Fibroblast of peridontal ligament (primary cell): ENCODE results near the gene RSPH6A.
A peak's percentile ranks its signal among the peaks of the same experiment; 100 is the strongest.

Source experiments
- DNase-seq: peaks from one replicate; pipeline ENCODE4 v3.0.0-alpha.2; 2010; ENCODE audit errors: extremely low read depth

RSPH6A gene

DNA sequence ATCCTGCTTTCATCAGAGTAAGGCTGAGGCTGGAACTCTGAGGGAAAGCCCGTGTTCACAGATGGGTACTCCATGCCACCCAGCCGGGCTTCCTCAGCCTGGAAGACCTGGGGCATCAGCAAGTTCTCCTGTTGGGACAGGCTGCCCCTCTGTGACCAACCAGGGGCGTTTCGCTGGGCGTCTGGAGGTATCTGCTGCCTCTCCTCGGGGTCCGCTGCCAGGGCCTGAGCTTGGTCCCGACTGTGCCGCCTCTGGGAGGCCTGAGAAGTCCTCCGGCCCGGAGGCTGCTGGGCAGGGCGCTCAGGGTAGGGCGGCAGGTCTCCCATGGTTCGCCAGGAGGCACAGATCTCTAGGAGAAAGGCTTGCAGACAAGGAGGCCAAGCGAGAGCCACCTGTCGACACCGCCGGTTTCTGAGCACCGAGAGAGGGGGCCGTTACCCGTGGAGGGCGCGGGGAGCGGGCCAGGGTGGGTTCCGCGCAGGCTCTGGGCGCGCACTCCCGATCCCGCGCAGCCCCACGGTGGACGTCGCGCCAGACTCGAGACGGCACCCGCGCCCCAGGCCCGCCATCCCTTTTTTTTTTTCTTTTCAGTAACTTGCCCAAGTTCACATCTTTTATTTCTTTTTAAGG is at the start of gene RSPH6A:
Gene RSPH6A (minus strand): TSS at position 458 of the 630 bp plus-strand sequence. CDS start 132 bp downstream, at position 326.
- no peak for DNase-seq

DNA sequence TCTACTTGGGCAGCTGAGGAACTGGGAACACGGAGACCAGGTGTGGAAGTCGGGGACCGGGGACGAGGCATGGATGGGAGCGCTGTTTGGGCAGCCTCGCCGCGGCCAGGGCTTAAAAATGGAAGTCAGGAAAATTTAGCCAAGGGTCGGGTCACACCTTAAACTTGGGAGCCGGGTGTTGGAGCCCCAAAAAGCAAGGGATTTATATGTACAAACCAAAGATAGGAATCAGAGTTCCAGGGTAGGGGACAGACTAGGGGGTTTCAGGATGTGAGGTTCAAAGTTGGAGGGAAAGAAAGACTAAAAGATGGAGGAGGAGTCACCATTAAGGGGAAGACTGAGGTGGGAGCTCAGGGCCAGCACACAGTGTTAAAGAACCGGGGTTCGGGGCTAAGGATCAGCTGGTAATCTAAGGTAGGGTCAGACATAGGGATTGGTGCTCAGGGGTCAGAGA is 49.5 kb upstream of the RSPH6A start:
- DNase-seq: no peak

GRCh38 chr19:45863840-45864628 is 48.9 kb upstream of the RSPH6A start, which contains the start of gene FOXA3:
Gene FOXA3 (plus strand): TSS chr19:45864326. CDS start chr19:45864457, 131 bp downstream.
- no peak for DNase-seq

DNA sequence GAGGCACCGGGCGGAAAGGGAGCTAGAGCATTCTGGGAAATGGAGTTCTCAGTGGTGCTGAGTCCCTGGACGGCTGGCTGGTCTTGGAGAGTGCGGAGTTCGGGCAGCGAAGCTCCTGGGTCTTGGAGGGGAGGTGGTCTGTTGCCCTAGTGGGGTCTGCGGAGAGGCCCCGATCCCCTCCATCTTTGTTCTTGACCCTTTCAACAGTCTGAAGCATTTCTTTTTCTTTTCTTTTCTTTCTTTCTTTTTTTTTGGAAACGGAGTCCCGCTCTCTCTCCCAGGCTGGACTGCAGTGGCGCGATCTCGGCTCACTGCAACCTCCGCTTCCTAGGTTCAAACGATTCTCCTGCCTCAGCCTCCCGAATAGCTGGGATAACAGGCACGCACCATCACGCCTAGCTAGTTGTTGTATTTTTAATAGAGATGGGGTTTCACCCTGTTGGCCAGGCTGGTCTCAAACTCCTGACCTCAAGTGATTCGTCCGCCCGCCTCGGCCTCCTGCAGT is 48.3 kb upstream of the RSPH6A start:
- no peak for DNase-seq

GRCh38 chr19:45862564-45863334 is 47.6 kb upstream of the RSPH6A start, which contains the start of gene SYMPK:
Gene SYMPK (minus strand): TSS chr19:45863147. CDS start chr19:45854495, 8,652 bp downstream.
- peak; percentile 97 for DNase-seq

- no peak for DNase-seq
Measured at GRCh38 chr19:45862271-45862563, 47.1 kb upstream of the RSPH6A start.

GRCh38 chr19:45860359-45861259 is 45.5 kb upstream of the RSPH6A start:
- DNase-seq: no peak

GRCh38 chr19:45854167-45854778 is 39.2 kb upstream of the RSPH6A start:
- DNase-seq: no peak

- no peak for DNase-seq
Measured at GRCh38 chr19:45852983-45853382, 37.9 kb upstream of the RSPH6A start.

DNA sequence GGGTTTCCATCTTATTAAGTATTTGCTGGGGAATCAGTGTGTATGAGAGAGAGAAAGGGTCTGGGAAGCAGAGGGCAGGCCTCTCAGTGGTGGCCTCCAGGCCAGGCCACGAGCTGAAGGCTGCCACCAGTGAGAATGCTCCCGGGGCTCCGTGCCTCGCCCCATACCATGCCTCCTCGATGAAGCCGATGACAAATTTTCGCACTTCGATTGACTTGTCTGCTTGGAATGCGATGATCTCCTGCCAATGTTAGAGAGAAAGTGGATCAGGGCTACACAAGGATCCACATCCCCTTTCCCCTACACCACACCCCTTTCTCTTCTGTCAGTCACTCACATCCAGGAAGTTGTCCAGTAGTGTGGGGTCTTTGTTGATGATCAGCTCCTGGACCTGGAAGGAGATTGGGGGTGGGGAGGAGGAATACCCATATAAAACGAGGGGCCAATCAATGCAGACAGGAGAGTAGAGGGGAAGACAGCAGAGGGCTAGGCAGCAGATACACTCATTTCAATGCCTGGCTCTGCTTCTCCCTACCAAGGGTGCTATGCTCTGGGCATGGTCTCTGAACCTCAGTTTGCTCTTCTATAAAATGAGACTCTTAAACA is 37.1 kb upstream of the RSPH6A start:
- DNase-seq: no peak

GRCh38 chr19:45848922-45849321 is 33.8 kb upstream of the RSPH6A start:
- no peak for DNase-seq

GRCh38 chr19:45847663-45848062 is 32.6 kb upstream of the RSPH6A start:
- DNase-seq: no peak

- DNase-seq: no peak
Measured at GRCh38 chr19:45842198-45842597, 27.1 kb upstream of the RSPH6A start.

DNA sequence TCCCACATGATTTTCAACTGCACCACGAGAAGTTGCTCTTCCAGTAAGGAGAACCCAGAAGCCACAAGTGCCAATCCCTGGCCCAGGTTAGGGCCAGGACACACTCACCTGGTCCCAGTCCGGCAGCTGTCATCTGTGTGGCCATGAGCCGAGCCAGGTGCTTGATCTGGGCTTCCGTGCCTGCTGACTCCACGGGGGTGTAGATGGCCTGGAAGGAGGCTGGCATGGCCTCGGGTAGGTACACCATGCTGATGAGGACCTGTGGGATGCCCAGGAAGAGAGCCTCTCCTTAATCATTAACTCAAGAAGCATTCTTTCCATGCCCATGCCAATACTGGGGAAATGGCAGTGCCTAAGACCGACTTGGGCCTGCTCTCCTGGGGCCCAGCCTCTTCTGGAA is 19.9 kb upstream of the RSPH6A start:
- no peak for DNase-seq

GRCh38 chr19:45828945-45829344 is 13.8 kb upstream of the RSPH6A start:
- no peak for DNase-seq

DNA sequence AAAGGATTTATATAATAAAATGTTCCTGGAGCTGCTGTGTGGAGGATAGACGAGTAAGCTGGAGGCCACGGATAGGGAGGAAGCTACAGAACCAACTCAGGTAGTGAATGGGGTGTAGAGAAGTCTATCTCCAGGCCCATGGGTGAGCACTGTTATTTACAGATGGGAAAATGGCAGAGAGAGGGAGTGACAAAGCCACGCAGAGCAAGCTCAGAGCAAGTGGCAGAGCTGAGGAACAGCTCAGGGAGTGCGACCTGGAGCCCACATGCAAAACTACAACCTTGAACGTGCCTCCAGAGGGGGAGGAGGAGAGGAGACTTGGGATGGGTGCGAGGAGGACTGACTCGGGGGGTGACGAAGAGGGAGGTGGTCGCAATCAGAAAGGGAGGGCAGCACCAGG is 13.4 kb upstream of the RSPH6A start:
- no peak for DNase-seq

DNA sequence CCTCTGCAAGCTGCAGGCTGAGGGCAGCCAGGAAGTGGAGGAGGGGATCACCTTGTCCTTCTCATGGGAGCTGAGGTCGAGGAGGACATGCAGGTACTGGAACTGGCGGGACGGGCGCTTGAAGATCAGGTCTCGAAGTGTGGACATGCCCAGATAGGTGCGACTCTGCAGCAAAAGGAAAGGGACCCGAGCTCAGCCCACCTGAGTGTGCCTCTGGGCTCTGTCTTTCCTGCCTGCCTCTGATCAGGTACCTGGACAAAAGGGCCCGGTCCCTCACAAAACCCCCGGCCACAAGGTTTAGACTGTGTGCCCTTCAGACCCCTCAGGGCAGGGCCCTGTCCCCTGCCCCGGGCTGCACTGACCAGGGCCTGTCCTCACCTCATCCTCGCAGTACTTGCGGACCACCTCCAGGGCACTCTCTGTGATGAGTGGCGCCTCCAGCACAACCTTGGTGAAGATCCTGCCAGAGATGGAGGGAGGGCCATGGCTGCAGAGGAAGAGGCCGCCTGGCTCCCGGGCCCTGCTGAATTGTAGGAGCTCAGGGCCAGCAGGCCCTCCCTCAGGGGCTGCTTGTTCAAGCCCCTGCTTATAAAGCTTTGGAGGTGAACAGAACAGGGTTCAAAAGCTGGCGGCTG is 12.5 kb upstream of the RSPH6A start:
- DNase-seq: no peak

- no peak for DNase-seq
Measured at GRCh38 chr19:45826934-45827333, 11.8 kb upstream of the RSPH6A start.

- no peak for DNase-seq
Measured at GRCh38 chr19:45825917-45826893, 11.1 kb upstream of the RSPH6A start.
